Right atrium auricular region (tissue), 2 donors: Measurements from ENCODE around the gene NAP1L1. TPM values are rescaled to one million over a fixed set of nuclear protein-coding genes. Genes with fewer than 3 reads are reported as not detected.

Source experiments
- DNase-seq: peaks from one replicate; pipeline ENCODE4 v3.0.0-alpha.2; 2019; ENCODE audit warnings: low spot score
- H3K27ac ChIP-seq, 2 donors: fragments of 200-600 bp; sonication (generic); 1 replicate in 1 of 2; 2 replicates in 1 of 2; pipeline ENCODE4 v1.5.1; 2016 to 2019
- H3K27me3 ChIP-seq, 2 donors: fragments of 200-600 bp; sonication (generic); one replicate each; pipeline versions ENCODE4 v1.5.1 to v1.6.0; 2017 to 2019
- H3K36me3 ChIP-seq: fragments of 200-600 bp; sonication (generic); one replicate; pipeline ENCODE4 v1.5.1; 2016
- H3K4me1 ChIP-seq, 2 donors: fragments of 200-600 bp; sonication (generic); one replicate each; pipeline versions ENCODE4 v1.5.1 to v1.6.0; 2017 to 2019
- H3K4me3 ChIP-seq, 2 donors: fragments of 200-600 bp; sonication (generic); 1 replicate in 1 of 2; 2 replicates in 1 of 2; pipeline ENCODE4 v1.5.1; 2017 to 2019; ENCODE audit warnings: mild to moderate bottlenecking in 1 of 2, moderate library complexity in 1 of 2
- H3K9me3 ChIP-seq, 2 donors: fragments of 200-600 bp; sonication (generic); one replicate each; pipeline ENCODE4 v1.5.1; 2019
- CTCF ChIP-seq, 2 donors: fragments of 200-600 bp; sonication (generic); IDR thresholded peaks; one replicate each; pipeline ENCODE4 v1.5.1; 2019; ENCODE audit warnings: antibody characterized with exemption in 2 of 2
- total RNA-seq, 2 donors: library from RNA; depleted of rRNA; stranded (reverse); fragments of >200 nt; gene quantifications; one replicate each; pipeline ENCODE4 v1.1.0, GENCODE V29; 2016

Gene NAP1L1
- total RNA-seq, 2 donors from 2014 or later: 255 to 332 TPM

DNA sequence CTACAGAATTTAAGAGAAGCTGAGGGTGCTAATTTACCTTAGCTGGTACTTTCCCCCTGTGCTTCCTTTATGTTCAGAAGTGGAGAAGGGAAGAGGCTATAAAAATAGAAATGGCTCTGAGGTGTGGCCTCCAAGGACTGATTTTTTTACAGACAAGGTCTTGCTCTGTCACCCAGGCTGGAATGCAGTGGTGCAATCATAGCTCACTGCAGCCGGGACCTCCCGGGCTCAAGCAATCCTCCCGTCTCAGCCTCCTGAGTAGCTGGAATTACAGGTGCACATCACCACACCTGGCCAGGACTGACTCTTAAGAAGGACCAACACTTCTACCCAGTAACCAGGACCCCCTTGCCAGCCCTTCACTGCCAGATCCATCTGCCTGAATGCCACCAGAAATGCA, 23.9 kb upstream of the NAP1L1 start:
- Histone ChIP-seq H3K27me3 (no peaks in the 10 kb centered on the region), H3K36me3 (no peaks in the 10 kb centered on the region), H3K4me3 (no peak overlapping the region), H3K4me1 (peaks cover 0 to under 1% of the 10 kb centered on the region in 2 donors), H3K27ac (no peak overlapping the region), H3K9me3 (no peaks in the 10 kb centered on the region)
- TF ChIP-seq CTCF (IDR thresholded peaks at IDR 0.05): no peak
- no peak for DNase-seq

- Histone ChIP-seq H3K27ac (no peak overlapping the region), H3K4me1 (no peaks in the 10 kb centered on the region), H3K36me3 (no peaks in the 10 kb centered on the region), H3K27me3 (no peaks in the 10 kb centered on the region), H3K9me3 (no peaks in the 10 kb centered on the region), H3K4me3 (no peak overlapping the region)
- TF ChIP-seq CTCF (IDR thresholded peaks at IDR 0.05): no peak
- no peak for DNase-seq
These were observed 22.1 kb upstream of the NAP1L1 start for GRCh38 chr12:76106631-76107030.

DNA sequence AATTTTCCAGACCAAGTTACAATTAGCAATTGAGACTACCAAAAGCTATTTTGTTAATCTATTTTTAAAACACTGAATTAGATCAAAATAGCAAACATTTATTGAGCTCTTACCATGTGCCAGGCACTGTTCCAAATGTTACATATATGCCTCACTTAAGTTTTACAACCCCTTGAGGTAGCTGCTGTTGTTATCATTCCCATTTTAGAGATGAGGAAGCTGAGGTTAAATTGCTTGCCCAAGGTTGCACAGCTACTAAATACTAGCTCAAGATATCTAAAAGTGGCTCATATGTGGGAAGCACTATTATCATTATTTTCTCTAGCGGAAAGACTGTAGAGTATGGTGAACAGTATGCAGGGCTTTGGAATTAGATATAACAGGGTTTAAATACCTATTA, 19.5 kb upstream of the NAP1L1 start:
- DNase-seq: no peak
- H3K4me1 ChIP-seq: no peaks in the 10 kb centered on the region
- H3K27me3 ChIP-seq: no peaks in the 10 kb centered on the region
- H3K9me3 ChIP-seq: no peaks in the 10 kb centered on the region
- H3K36me3 ChIP-seq: no peaks in the 10 kb centered on the region
- no peak overlapping the region for H3K27ac ChIP-seq
- no peak for TF ChIP-seq CTCF (IDR thresholded peaks at IDR 0.05)
- H3K4me3 ChIP-seq: no peak overlapping the region

- no peaks in the 10 kb centered on the region for H3K9me3 ChIP-seq
- H3K27me3 ChIP-seq: no peaks in the 10 kb centered on the region
- H3K4me3 ChIP-seq: no peak overlapping the region
- H3K27ac ChIP-seq: no peak overlapping the region
- TF ChIP-seq CTCF (IDR thresholded peaks at IDR 0.05): no peak
- DNase-seq: no peak
- no peaks in the 10 kb centered on the region for H3K4me1 ChIP-seq
- no peaks in the 10 kb centered on the region for H3K36me3 ChIP-seq
These were observed 17.4 kb upstream of the NAP1L1 start for GRCh38 chr12:76101739-76102385.

DNA sequence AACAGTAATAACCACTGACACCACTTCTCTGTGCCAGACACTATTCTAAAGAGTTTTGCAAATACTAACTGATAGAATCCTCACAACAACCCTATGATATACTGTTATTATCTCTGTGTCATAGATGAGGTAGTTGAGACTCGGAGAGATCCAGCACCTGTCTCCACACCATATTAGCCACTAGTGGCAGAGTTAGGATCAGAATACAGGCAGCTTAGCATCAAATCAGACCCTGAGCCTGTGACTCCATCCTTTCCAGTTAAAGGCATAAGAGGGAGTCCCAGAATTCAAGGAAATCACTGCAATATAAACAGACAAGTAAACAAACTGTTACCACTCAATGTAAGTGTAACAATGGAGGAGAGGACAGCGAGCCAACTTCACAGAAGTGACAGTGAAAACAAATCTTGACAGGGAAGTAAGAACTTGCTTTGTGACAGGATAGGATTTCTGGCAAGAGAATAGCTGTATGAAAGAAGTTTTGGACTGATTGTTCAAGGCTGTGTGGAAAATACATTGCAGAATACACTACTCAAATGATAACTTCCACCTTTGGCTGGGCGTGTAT, 11.7 kb upstream of the NAP1L1 start:
- no peak for DNase-seq
- Histone ChIP-seq H3K4me1 (no peaks in the 10 kb centered on the region), H3K27ac (no peak overlapping the region), H3K27me3 (no peaks in the 10 kb centered on the region), H3K36me3 (no peaks in the 10 kb centered on the region), H3K9me3 (no peaks in the 10 kb centered on the region), H3K4me3 (no peak overlapping the region)
- TF ChIP-seq CTCF (IDR thresholded peaks at IDR 0.05): no peak

GRCh38 chr12:76094754-76095153, 10.3 kb upstream of the NAP1L1 start:
- Histone ChIP-seq H3K4me1 (no peaks in the 10 kb centered on the region), H3K27ac (no peak overlapping the region), H3K36me3 (no peaks in the 10 kb centered on the region), H3K4me3 (no peak overlapping the region), H3K27me3 (no peaks in the 10 kb centered on the region), H3K9me3 (no peaks in the 10 kb centered on the region)
- DNase-seq: no peak
- TF ChIP-seq CTCF (IDR thresholded peaks at IDR 0.05): no peak
